ENCODE data around the gene C5. TPM values are rescaled to one million over a fixed set of nuclear protein-coding genes. Genes with fewer than 3 reads are reported as not detected.

Gene C5
- total RNA-seq, 1 donor from 2014 or later: 37.8 TPM

- TF ChIP-seq, protein P1, sequence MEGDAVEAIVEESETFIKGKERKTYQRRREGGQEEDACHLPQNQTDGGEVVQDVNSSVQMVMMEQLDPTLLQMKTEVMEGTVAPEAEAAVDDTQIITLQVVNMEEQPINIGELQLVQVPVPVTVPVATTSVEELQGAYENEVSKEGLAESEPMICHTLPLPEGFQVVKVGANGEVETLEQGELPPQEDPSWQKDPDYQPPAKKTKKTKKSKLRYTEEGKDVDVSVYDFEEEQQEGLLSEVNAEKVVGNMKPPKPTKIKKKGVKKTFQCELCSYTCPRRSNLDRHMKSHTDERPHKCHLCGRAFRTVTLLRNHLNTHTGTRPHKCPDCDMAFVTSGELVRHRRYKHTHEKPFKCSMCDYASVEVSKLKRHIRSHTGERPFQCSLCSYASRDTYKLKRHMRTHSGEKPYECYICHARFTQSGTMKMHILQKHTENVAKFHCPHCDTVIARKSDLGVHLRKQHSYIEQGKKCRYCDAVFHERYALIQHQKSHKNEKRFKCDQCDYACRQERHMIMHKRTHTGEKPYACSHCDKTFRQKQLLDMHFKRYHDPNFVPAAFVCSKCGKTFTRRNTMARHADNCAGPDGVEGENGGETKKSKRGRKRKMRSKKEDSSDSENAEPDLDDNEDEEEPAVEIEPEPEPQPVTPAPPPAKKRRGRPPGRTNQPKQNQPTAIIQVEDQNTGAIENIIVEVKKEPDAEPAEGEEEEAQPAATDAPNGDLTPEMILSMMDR (IDR thresholded peaks at IDR 0.05): no peak
- Histone ChIP-seq H3K4me3 (no peak overlapping the region), H3K4me1 (peaks cover 30% of the 10 kb centered on the region), H3K27ac (peak overlapping the region; percentile 78), H3K27me3 (no peaks in the 10 kb centered on the region), H3K36me3 (no peaks in the 10 kb centered on the region), H3K9me3 (no peaks in the 10 kb centered on the region)
- intact Hi-C loops (cut with DNase I): no loop called here
- DNase-seq (no peak), ATAC-seq (no peak)
These were observed 131.9 kb downstream of the C5 start for GRCh38 chr9:120917929-120918762.

GRCh38 chr9:120916991-120917880 lies 132.8 kb downstream of the C5 start:
- TF ChIP-seq, protein P1 (IDR thresholded peaks at IDR 0.05): no peak
- peak overlapping the region; percentile 44 for H3K27ac ChIP-seq
- H3K4me1 ChIP-seq: peaks cover 30% of the 10 kb centered on the region

DNA sequence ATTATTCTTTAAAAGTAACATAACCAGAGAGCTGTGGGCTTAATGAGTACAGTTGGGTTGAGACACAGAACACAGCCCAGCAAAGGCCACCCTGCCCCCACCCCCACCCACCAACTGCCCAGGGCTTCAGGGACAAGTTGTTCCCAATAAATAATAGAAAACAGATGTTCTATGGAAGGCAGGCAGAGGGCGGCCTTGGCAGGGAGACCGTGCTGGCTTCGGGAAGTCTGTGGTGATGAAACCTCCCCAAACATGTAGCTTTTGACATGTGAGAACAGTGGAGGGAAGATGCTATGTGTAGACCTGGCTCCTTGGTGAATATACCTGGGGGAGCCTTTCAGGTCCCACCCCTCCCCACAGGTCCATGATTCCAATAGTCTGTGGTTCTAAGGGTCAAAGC lies 133.5 kb downstream of the C5 start:
- TF ChIP-seq, protein P1 (IDR thresholded peaks at IDR 0.05): no peak
- ATAC-seq: peak; percentile 42
- Histone ChIP-seq H3K36me3 (no peaks in the 10 kb centered on the region), H3K4me1 (peaks cover 30% of the 10 kb centered on the region), H3K4me3 (no peak overlapping the region), H3K27ac (peak overlapping the region; percentile 44), H3K27me3 (no peaks in the 10 kb centered on the region), H3K9me3 (no peaks in the 10 kb centered on the region)
- no peak for DNase-seq
- intact Hi-C loops (cut with DNase I): no loop called here

More at GRCh38 chr9:120916991-120917880, 132.8 kb downstream of the C5 start:
- Histone ChIP-seq H3K9me3 (no peaks in the 10 kb centered on the region), H3K27me3 (no peaks in the 10 kb centered on the region), H3K4me3 (no peak overlapping the region), H3K36me3 (no peaks in the 10 kb centered on the region)
- no peak for ATAC-seq
- no peak for DNase-seq
- intact Hi-C loops (cut with DNase I): no loop called here

DNA sequence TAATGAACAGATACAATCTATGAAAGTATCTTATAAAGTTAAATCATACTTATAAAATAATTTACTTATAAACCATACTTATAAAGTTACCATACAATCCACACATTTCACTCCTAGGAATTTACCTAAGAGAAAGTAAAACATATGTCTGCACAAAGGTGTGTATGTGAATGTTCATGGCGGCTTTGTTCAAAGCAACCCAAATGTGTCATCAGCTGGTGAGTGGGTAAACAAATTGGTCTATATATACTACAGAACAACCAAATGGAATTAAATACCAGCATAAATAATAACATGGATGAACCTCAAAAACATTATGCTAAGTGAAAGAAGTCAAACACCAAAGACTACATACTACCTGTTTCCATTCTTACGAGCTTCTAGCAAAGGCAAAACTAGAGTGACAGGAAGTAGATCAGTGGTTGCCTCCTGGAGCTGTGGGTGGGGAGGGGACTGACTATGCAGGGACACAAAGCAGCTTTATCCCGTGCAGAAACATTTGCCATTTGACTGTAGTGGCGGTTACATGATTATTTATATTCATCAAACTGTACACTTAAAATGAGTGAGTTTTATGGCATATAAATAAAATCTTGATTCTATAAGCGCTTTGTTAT lies 134.1 kb downstream of the C5 start:
- intact Hi-C loops (cut with DNase I): no loop called here
- Histone ChIP-seq H3K27ac (peak overlapping the region; percentile 20), H3K4me1 (peaks cover 30% of the 10 kb centered on the region), H3K9me3 (no peaks in the 10 kb centered on the region), H3K4me3 (no peak overlapping the region), H3K27me3 (no peaks in the 10 kb centered on the region), H3K36me3 (peaks cover 6% of the 10 kb centered on the region)
- no peak for ATAC-seq
- TF ChIP-seq, protein P1 (IDR thresholded peaks at IDR 0.05): no peak
- no peak for DNase-seq

- peaks cover 24% of the 10 kb centered on the region for H3K4me1 ChIP-seq
- H3K4me3 ChIP-seq: no peak overlapping the region
- intact Hi-C loops (cut with DNase I): no loop called here
- no peak for ATAC-seq
- TF ChIP-seq, protein P1 (IDR thresholded peaks at IDR 0.05): no peak
- H3K27me3 ChIP-seq: no peaks in the 10 kb centered on the region
- no peaks in the 10 kb centered on the region for H3K9me3 ChIP-seq
- no peak overlapping the region for H3K27ac ChIP-seq
- DNase-seq: no peak
- peaks cover 7% of the 10 kb centered on the region for H3K36me3 ChIP-seq
These were observed 135.1 kb downstream of the C5 start for GRCh38 chr9:120914953-120915352.

All from upper lobe of right lung (tissue), 1 donor.